ENCODE measurements around the gene BAX.

DNA sequence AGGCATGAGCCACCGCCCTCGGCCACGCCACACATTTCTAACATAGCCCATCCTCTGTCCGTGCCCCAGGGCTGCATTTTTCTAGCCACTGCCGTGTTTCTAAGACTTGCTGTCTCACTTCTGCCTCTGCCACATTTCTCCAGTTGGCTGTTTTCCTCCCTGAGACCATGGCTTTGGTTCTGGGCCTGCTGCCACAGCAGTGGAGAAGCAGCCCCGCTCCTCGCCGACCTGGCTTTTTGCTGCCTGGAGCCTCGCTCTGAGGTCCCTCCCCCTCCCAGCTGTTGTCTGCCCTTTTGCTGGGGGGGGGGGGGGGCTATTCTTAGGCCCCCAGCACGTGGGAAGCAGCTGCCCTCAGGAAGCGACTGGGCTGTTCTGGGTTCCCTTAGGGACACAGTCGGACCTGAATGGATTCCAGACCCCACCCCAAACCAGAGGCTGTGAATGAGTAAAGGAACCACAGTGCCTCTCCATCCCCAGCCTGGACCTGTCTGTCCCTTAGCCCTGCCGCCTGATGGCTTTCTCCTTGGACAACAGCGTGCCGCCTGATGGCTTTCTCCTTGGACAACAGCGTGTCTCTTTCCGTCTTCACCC lies 35.1 kb downstream of the BAX start:
- TF ChIP-seq TBL1XR1 (IDR thresholded peaks at IDR 0.05; ENCODE audit: borderline replicate concordance, low read length, partially characterized antibody): no peak
- TF ChIP-seq, protein P1, sequence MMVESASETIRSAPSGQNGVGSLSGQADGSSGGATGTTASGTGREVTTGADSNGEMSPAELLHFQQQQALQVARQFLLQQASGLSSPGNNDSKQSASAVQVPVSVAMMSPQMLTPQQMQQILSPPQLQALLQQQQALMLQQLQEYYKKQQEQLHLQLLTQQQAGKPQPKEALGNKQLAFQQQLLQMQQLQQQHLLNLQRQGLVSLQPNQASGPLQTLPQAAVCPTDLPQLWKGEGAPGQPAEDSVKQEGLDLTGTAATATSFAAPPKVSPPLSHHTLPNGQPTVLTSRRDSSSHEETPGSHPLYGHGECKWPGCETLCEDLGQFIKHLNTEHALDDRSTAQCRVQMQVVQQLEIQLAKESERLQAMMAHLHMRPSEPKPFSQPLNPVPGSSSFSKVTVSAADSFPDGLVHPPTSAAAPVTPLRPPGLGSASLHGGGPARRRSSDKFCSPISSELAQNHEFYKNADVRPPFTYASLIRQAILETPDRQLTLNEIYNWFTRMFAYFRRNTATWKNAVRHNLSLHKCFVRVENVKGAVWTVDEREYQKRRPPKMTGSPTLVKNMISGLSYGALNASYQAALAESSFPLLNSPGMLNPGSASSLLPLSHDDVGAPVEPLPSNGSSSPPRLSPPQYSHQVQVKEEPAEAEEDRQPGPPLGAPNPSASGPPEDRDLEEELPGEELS (CRISPR knock-in tag; IDR thresholded peaks at IDR 0.05): no peak
- no peak for TF ChIP-seq SIX1 (CRISPR knock-in tag; IDR thresholded peaks at IDR 0.05; ENCODE audit: borderline replicate concordance)
- TF ChIP-seq, protein P2, sequence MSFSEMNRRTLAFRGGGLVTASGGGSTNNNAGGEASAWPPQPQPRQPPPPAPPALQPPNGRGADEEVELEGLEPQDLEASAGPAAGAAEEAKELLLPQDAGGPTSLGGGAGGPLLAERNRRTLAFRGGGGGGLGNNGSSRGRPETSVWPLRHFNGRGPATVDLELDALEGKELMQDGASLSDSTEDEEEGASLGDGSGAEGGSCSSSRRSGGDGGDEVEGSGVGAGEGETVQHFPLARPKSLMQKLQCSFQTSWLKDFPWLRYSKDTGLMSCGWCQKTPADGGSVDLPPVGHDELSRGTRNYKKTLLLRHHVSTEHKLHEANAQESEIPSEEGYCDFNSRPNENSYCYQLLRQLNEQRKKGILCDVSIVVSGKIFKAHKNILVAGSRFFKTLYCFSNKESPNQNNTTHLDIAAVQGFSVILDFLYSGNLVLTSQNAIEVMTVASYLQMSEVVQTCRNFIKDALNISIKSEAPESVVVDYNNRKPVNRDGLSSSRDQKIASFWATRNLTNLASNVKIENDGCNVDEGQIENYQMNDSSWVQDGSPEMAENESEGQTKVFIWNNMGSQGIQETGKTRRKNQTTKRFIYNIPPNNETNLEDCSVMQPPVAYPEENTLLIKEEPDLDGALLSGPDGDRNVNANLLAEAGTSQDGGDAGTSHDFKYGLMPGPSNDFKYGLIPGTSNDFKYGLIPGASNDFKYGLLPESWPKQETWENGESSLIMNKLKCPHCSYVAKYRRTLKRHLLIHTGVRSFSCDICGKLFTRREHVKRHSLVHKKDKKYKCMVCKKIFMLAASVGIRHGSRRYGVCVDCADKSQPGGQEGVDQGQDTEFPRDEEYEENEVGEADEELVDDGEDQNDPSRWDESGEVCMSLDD (CRISPR knock-in tag; IDR thresholded peaks at IDR 0.05; ENCODE audit: borderline replicate concordance): no peak
- TF ChIP-seq NR1H2 (CRISPR knock-in tag; IDR thresholded peaks at IDR 0.05; ENCODE audit: borderline replicate concordance, low read depth): no peak
- TF ChIP-seq, protein P3, sequence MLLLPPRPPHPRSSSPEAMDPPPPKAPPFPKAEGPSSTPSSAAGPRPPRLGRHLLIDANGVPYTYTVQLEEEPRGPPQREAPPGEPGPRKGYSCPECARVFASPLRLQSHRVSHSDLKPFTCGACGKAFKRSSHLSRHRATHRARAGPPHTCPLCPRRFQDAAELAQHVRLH (CRISPR knock-in tag; IDR thresholded peaks at IDR 0.05; ENCODE audit: borderline replicate concordance, low read depth): no peak
- no peak for TF ChIP-seq KLF13 (CRISPR knock-in tag; IDR thresholded peaks at IDR 0.05)
- no peak for TF ChIP-seq TBX3 (IDR thresholded peaks at IDR 0.05; ENCODE audit: borderline replicate concordance)
- TF ChIP-seq POLR2A (IDR thresholded peaks at IDR 0.05; ENCODE audit: insufficient read depth in 1 of 2, low read depth in 2 of 2, low read length in 2 of 2): no peak
- no peak for TF ChIP-seq ZBTB38 (CRISPR knock-in tag; IDR thresholded peaks at IDR 0.05)
- TF ChIP-seq SMARCE1 (IDR thresholded peaks at IDR 0.05; ENCODE audit: borderline replicate concordance): no peak
